Body of pancreas (tissue), 4 donors: Measurements from ENCODE around the gene ATG7. TPM values are rescaled to one million over a fixed set of nuclear protein-coding genes. Genes with fewer than 3 reads are reported as not detected.

ENCODE experiments used
- ATAC-seq: fragments of 150-250 bp; one replicate; pipeline ENCODE4 v1.9.1; 2016
- DNase-seq, 4 donors: peaks; one replicate each; pipeline ENCODE4 v3.0.0-alpha.2; 2019
- H3K27ac ChIP-seq, 4 donors: fragments of 200-600 bp; sonication (generic); 1 replicate in 3 of 4; 2 replicates in 1 of 4; pipeline versions ENCODE4 v1.5.1 to v1.6.1; 2016 to 2019; ENCODE audit warnings: mild to moderate bottlenecking in 1 of 4, mixed read lengths in 1 of 4, moderate library complexity in 1 of 4
- H3K27me3 ChIP-seq, 2 donors: fragments of 200-600 bp; sonication (generic); one replicate each; pipeline ENCODE4 v1.6.0; 2016; ENCODE audit warnings: mild to moderate bottlenecking in 1 of 2
- H3K36me3 ChIP-seq, 2 donors: fragments of 200-600 bp; sonication (generic); replicated peaks in 1 of 2; 2 replicates each; pipeline ENCODE4 v1.5.1; 2016; ENCODE audit warnings: low read depth in 2 of 2; ENCODE audit not compliant: insufficient read depth in 1 of 2
- H3K4me1 ChIP-seq: fragments of 200-600 bp; sonication (generic); one replicate; pipeline ENCODE4 v1.6.0; 2016
- H3K4me3 ChIP-seq, 2 donors: fragments of 200-600 bp; sonication (generic); 1 replicate in 1 of 2; 2 replicates in 1 of 2; pipeline ENCODE4 v1.5.1; 2016 to 2019
- H3K9me3 ChIP-seq, 3 donors: fragments of 200-600 bp; sonication (generic); 1 replicate in 2 of 3; 2 replicates in 1 of 3; pipeline ENCODE4 v1.5.1; 2016
- POLR2A ChIP-seq, 3 donors: fragments of 450-650 bp; IDR thresholded peaks; one replicate each; pipeline ENCODE4 v1.6.1; 2016; ENCODE audit warnings: antibody characterized with exemption in 3 of 3, mild to moderate bottlenecking in 2 of 3
- WGBS, 2 donors: methylation state at CpG; one replicate each; pipeline ENCODE4 v1.1.5; 2017; 5-methylcytosine and 5-hydroxymethylcytosine counted together
- intact Hi-C: fragments of 100-400 bp; cut with DNase I; formaldehyde crosslinking; loops from one replicate; pipeline ENCODE4 v1.15.1; 2023
- total RNA-seq, 2 donors: library from RNA; depleted of rRNA; stranded (reverse); fragments of >200 nt; gene quantifications; one replicate each; pipeline ENCODE4 v1.1.0, GENCODE V29; 2016
- TF ChIP-seq, protein P1 (sequence below), 7 experiments: fragments of 450-650 bp in 4 of 7; fragments of 200-600 bp in 3 of 7; sonication (generic) in 3 of 7; IDR thresholded peaks; one replicate each; pipeline ENCODE4 v1.5.1; 2016 to 2019; ENCODE audit warnings: antibody characterized with exemption in 7 of 7

ATG7 gene
- 10 to 100 TPM; 40.5 to 43.6 TPM for total RNA-seq

DNA sequence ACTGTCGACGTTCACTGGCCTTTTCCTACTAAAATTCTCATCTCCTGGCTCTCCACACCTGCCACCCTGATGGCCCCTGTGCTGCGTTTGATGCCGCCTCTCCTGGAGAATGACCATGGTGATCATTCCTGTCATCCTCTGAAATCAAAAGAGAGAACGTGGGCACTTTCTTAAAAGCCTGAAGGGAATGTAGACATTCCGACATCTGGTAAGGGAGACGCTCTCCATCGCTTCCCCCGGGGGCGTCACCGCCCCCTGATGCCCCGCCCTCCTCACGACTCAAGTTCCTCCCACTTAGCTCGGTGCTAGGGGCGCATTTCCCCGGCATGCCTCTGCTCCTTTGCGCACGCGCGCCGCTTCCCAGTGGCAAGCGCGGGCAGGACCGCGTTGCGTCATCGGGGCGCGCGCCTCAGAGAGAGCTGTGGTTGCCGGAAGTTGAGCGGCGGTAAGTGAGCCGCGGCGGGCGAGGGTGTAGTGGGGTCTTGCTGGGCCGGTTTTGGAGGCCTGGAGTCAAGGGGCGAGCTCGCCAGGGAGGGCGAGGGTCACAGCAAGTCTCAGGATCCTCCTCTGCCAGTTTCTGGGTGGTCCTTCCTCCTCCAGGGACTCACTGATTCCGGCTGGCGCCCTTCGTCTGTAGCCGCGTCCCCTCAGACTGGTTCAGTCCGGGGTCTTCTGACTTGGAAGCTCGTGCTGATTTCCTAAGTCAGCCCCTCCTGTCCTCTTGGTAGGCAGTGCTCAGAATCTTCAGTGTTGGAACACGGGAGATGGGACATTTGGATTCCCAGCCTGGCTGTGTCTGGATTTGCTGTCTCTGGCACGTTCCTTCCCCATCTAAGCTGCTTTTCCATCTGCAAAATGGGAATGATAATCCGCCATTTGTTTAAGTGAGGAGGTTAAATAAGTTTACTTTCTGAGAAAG is at the start of gene ATG7:
TSS of gene ATG7 (plus strand) at position 412 of the 919 bp plus-strand sequence. CDS start 26,299 bp downstream, outside the sequence.
- ATAC-seq: peak; percentile 99
- TF ChIP-seq, protein P1, sequence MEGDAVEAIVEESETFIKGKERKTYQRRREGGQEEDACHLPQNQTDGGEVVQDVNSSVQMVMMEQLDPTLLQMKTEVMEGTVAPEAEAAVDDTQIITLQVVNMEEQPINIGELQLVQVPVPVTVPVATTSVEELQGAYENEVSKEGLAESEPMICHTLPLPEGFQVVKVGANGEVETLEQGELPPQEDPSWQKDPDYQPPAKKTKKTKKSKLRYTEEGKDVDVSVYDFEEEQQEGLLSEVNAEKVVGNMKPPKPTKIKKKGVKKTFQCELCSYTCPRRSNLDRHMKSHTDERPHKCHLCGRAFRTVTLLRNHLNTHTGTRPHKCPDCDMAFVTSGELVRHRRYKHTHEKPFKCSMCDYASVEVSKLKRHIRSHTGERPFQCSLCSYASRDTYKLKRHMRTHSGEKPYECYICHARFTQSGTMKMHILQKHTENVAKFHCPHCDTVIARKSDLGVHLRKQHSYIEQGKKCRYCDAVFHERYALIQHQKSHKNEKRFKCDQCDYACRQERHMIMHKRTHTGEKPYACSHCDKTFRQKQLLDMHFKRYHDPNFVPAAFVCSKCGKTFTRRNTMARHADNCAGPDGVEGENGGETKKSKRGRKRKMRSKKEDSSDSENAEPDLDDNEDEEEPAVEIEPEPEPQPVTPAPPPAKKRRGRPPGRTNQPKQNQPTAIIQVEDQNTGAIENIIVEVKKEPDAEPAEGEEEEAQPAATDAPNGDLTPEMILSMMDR (IDR thresholded peaks at IDR 0.05): peak in 5 of 7 experiments; percentile 11 to 41 (median 23)
- TF ChIP-seq POLR2A (IDR thresholded peaks at IDR 0.05): peak; percentile 59 to 96 (median 94)

DNA sequence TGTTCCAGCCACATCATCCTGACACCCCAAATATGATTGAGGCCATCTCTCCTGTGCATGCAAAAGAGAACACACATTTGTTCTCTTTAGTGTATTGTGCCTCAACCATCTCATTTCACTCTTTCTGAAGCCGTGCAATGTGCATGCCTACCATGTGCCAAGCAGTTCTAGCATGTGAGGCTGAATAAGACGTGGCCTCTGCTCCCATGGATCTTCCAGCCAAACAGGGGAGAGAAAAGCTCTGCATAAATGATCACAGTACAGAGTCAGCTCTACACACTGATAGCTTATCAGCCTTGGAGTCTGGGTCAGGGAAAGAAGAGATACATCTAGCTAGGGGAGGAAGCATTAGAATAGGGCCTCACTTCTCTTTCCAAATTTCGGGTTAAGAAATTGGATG is 48.2 kb upstream of the ATG7 start:
- TF ChIP-seq, protein P1 (IDR thresholded peaks at IDR 0.05): no peak
- TF ChIP-seq POLR2A (IDR thresholded peaks at IDR 0.05): no peak
- Histone ChIP-seq H3K4me3 (no peak overlapping the region), H3K36me3 (no peaks in the 10 kb centered on the region), H3K27ac (no peak overlapping the region), H3K9me3 (no peaks in the 10 kb centered on the region), H3K27me3 (no peaks in the 10 kb centered on the region), H3K4me1 (peaks cover 5% of the 10 kb centered on the region)
- no peak for ATAC-seq
- DNase-seq: no peak
- WGBS, 2 donors: 62 to 75% methylated on average over 3 of the region's 3 CpGs
- intact Hi-C loops: no loop called here

More for the DNA sequence above, at the start of gene ATG7:
- Histone ChIP-seq H3K27me3 (no peaks in the 10 kb centered on the region), H3K27ac (peak within 1 kb of the TSS; percentile 3 to 84 (median 74)), H3K9me3 (no peaks in the 10 kb centered on the region), H3K36me3 (no peaks in the 10 kb centered on the region), H3K4me3 (peak within 1 kb of the TSS; percentile 5 to 92), H3K4me1 (peaks cover 22% of the 10 kb centered on the region)
- WGBS, 2 donors: 1 to 3% methylated on average over 12 to 51 of the region's 51 CpGs
- intact Hi-C loops: no loop called here
- peak; percentile 97 to 98 (median 98) for DNase-seq

- no peaks in the 10 kb centered on the region for H3K27me3 ChIP-seq
- H3K36me3 ChIP-seq: no peaks in the 10 kb centered on the region
- no peak overlapping the region for H3K4me3 ChIP-seq
- ATAC-seq: no peak
- H3K27ac ChIP-seq: no peak overlapping the region
- intact Hi-C loops: no loop called here
- H3K9me3 ChIP-seq: no peaks in the 10 kb centered on the region
- H3K4me1 ChIP-seq: peaks cover 5% of the 10 kb centered on the region
- TF ChIP-seq POLR2A (IDR thresholded peaks at IDR 0.05): no peak
- TF ChIP-seq, protein P1 (IDR thresholded peaks at IDR 0.05): no peak
- 75 to 86% methylated on average over 3 of the region's 3 CpGs for WGBS, 2 donors
- DNase-seq: no peak
These were observed 47.3 kb upstream of the ATG7 start for GRCh38 chr3:11224870-11225229.

- H3K4me3 ChIP-seq: no peak overlapping the region
- no peaks in the 10 kb centered on the region for H3K27me3 ChIP-seq
- DNase-seq (peak in 1 of 4 donors; percentile 24), ATAC-seq (no peak)
- WGBS, 2 donors: 17 to 35% methylated on average over 6 of the region's 6 CpGs
- peaks cover 5% of the 10 kb centered on the region for H3K4me1 ChIP-seq
- H3K36me3 ChIP-seq: no peaks in the 10 kb centered on the region
- TF ChIP-seq POLR2A (IDR thresholded peaks at IDR 0.05): no peak
- peak overlapping the region in 1 of 4 donors; percentile 65 for H3K27ac ChIP-seq
- no peaks in the 10 kb centered on the region for H3K9me3 ChIP-seq
- intact Hi-C loops: no loop called here
These were observed 46.2 kb upstream of the ATG7 start for GRCh38 chr3:11226042-11226370.

- no peak overlapping the region for H3K4me3 ChIP-seq
- H3K4me1 ChIP-seq: peaks cover 5% of the 10 kb centered on the region
- H3K9me3 ChIP-seq: no peaks in the 10 kb centered on the region
- WGBS, 2 donors: 60 to 80% methylated on average over 4 of the region's 4 CpGs
- no peak overlapping the region for H3K27ac ChIP-seq
- H3K27me3 ChIP-seq: no peaks in the 10 kb centered on the region
- intact Hi-C loops: no loop called here
- ATAC-seq (no peak), DNase-seq (no peak)
- TF ChIP-seq, protein P1 (IDR thresholded peaks at IDR 0.05): no peak
- TF ChIP-seq POLR2A (IDR thresholded peaks at IDR 0.05): no peak
- no peaks in the 10 kb centered on the region for H3K36me3 ChIP-seq
These were observed 44.2 kb upstream of the ATG7 start for GRCh38 chr3:11228041-11228440.
